ENCODE measurements around the gene CADPS.
"Not testable (repeated sequence)": the region's sequence is repeated elsewhere in the genome, so short reads cannot be mapped to it uniquely, and the experiment has no call there.

The CADPS gene

DNA sequence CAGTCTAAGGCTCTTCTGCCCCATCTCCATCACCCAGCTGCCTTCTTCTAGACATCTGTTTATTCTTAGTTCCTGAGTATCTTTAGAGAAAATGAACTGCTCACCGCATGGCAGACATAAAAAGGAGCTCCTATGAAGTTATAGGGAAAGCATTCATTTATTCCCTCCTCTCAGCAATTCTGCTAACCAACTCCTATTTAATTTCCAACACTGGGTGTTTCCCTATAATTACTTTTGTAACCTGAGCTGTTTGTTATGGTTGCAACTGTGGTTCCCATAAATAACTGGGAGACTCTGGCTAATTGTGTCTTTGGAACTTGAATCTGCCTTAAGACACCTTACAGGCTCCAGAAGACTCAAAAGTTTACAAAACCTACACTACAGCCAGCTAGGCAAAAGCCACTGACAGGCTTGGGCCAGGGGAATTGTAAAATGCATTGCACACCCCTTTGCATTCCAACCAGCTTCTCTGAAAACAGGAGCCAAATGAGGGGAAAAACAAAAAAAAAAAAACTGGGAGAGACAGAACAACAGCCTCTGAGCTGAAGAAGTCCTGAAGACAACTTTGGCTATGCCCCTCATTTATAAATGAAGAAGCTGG, 270.4 kb downstream of the CADPS start:
- DNase-seq (ENCODE audit: extremely low read depth in 1 of 2, low read depth in 1 of 2), result no peak

DNA sequence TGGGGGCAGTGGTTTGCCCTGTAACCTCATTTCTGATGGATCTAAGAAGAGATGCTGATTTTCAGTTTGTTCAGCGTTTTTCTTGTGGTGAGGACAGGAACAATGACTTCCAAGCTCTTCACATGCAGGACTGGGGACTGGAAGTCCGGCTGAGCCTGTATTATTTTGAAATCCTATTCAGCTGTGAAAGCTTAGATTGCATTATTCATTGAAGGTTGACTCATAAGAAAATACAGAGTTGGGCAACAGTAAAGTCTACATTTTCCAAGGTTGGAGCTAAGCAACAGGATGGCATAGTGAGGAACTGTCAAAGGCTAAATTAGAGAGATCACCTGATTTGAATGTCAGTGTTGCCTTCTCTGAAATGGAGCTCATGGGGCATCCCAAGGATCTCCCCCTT, 270.9 kb downstream of the CADPS start:
- no peak for DNase-seq (ENCODE audit: extremely low read depth in 1 of 2, low read depth in 1 of 2)

- no peak for DNase-seq (ENCODE audit: extremely low read depth in 1 of 2, low read depth in 1 of 2)
Observed at GRCh38 chr3:62602987-62603386, 272.2 kb downstream of the CADPS start.

DNA sequence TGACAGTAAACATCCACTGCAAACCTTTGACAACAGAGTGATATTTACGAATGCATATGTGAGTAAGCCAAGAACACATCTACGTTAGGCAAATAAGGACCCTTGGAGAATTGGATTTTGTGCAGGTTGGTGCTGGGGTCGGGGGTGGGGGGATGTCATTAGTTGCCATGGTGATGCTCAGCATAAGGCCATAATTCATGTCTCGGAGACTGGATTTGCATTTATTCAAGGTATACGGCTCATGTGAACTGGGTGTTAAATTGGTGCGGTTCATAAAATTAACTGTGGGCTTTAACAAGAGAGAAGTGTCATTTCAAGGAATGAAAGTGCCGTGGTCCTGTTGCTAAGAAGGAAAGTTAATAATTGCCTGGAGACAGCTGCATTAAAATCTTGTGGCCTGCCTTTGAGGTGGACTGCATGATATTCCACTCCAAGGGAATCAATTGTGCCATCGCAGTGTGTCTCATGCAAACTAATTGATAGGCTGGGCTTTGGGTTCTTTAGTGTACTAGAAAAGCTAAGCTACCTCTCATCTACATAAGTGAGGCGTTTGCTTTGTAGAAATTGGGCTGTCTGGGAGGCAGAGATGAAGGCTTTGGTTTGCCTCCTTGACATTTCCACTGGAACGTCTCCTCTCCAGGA, 273.0 kb downstream of the CADPS start:
- no peak for DNase-seq (ENCODE audit: extremely low read depth in 1 of 2, low read depth in 1 of 2)

GRCh38 chr3:62601238-62602070, 273.8 kb downstream of the CADPS start:
- no peak for DNase-seq (ENCODE audit: extremely low read depth in 1 of 2, low read depth in 1 of 2)

DNA sequence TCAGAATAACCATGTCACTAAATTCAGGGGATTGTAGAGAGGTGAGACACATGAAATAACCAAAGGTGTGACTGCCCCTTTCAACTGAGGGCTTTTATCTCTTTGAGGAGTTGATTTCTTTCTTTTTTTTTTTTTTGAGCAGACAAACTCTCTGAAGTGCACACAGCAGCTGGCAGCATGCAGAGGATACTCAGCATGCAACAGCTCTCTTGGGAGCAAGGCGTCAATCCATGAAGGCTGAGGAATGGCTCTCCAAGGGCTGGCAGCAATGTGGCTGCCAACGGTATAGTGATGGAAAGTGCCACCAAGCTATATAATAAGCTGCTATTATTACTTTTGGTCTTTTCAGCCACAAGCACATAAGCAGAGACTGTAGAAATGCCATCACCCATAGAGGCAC, 275.2 kb downstream of the CADPS start:
- no peak for DNase-seq (ENCODE audit: extremely low read depth in 1 of 2, low read depth in 1 of 2)

- no peak for DNase-seq (ENCODE audit: extremely low read depth in 1 of 2, low read depth in 1 of 2)
Observed at GRCh38 chr3:62597491-62597890, 277.7 kb downstream of the CADPS start.

DNA sequence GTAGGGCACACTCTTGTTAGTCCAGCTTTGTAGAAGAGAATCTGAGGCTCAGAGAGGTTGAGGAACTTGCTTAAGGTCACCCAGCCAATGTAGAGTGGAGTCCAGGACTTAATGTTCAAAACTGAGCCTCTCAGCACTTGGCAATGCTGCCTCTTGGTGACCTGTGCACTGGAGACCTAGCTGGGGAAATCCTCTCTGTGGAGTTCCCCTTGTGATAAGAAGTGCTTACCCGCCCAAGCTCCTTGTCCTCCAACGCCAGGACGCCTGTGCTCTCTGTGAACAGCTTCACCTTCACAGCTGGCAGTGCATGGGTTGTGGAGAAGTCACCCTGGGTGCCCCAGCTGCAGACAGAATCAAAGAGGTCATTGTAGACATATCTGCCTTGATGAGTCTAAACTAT, 282.8 kb downstream of the CADPS start:
- no peak for DNase-seq (ENCODE audit: extremely low read depth in 1 of 2, low read depth in 1 of 2)

DNA sequence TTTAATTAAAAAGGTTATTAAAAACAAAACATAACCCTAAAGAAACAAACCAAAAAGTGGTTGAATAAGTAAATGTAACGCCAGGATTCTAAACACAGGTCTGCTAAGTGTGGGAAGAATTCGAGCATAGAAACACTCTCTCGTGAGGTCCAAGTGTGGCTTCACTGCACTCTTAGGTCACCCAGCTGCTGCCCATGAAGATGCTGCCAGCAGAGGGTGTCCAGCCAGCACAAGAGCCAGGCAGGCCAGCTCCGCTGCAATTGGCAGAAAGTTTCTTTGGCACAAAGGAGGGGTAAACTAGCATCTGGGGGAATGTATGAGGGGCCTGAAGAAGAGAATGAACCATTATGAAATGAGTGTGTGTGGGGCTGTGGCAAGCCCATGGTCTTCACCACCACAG, 286.1 kb downstream of the CADPS start:
- DNase-seq (ENCODE audit: extremely low read depth in 1 of 2, low read depth in 1 of 2), result no peak

- no peak for DNase-seq (ENCODE audit: extremely low read depth in 1 of 2, low read depth in 1 of 2)
Observed at GRCh38 chr3:62587579-62588031, 287.6 kb downstream of the CADPS start.

DNA sequence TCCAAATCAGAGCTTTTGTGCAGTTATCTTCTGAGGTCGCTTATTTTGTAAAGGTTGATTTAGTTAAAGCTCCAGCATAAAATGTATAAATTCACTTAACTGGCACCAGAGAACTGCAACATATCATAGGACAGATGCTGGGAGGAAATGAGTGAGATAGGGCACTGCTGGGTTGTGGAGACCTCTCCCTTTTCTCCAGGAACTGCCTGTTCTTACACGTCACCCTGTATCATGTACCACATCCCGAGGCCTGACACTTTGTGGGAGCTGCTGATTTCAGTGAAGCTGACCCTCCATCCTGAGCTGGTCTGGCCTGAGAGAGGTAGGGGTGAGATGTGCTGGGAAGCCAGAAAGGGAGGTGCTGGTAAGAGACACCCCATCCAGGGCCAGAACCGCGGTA, 288.0 kb downstream of the CADPS start:
- no peak for DNase-seq (ENCODE audit: extremely low read depth in 1 of 2, low read depth in 1 of 2)

- no peak for DNase-seq (ENCODE audit: extremely low read depth in 1 of 2, low read depth in 1 of 2)
Observed at GRCh38 chr3:62586356-62586755, 288.9 kb downstream of the CADPS start.

- DNase-seq (ENCODE audit: extremely low read depth in 1 of 2, low read depth in 1 of 2), result no peak
Observed at GRCh38 chr3:62585861-62586260, 289.4 kb downstream of the CADPS start.

GRCh38 chr3:62584636-62585035, 290.6 kb downstream of the CADPS start:
- no peak for DNase-seq (ENCODE audit: extremely low read depth in 1 of 2, low read depth in 1 of 2)

GRCh38 chr3:62582495-62583172, 292.6 kb downstream of the CADPS start:
- DNase-seq (ENCODE audit: extremely low read depth in 1 of 2, low read depth in 1 of 2), result no peak

DNA sequence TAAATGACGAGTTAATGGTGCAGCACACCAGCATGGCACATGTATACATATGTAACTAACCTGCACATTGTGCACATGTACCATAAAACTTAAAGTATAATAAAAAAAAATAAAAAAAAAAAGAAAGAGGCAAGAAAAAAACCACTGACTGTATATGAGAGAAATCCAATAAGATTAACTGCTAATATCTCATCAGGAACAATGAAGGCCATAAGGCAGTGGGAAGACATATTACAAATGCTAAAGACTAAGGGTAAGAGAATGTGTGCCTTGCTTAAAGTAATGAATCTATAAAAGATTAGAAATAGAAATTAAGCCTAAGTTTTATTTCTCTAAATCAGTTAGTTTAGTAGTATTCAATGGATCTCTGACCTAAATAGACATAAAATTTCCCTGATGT, 294.7 kb downstream of the CADPS start:
- DNase-seq (ENCODE audit: extremely low read depth in 1 of 2, low read depth in 1 of 2), result not testable (repeated sequence)

- no peak for DNase-seq (ENCODE audit: extremely low read depth in 1 of 2, low read depth in 1 of 2)
Observed at GRCh38 chr3:62577153-62577552, 298.1 kb downstream of the CADPS start.

- no peak for DNase-seq (ENCODE audit: extremely low read depth in 1 of 2, low read depth in 1 of 2)
Observed at GRCh38 chr3:62574266-62574898, 300.8 kb downstream of the CADPS start.

DNA sequence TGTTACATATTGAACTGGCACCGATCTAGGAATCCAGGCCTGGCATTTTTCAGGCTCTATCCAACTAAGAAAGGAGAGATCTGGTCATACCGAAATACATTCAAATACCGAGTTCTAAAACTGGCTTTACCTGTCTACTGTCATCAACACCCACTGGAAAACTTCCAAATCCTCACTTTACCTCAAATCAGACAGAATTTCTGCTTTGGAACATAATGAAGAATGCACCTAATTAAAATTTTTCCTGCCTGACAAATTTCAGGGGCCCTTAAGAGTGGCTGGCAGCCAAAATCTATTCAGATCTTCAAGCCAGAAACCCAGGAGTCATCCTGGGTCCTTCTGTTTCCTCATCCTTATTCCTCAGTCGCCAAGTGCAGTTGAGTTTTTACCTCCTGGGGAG, 303.3 kb downstream of the CADPS start:
- DNase-seq (ENCODE audit: extremely low read depth in 1 of 2, low read depth in 1 of 2), result no peak

DNA sequence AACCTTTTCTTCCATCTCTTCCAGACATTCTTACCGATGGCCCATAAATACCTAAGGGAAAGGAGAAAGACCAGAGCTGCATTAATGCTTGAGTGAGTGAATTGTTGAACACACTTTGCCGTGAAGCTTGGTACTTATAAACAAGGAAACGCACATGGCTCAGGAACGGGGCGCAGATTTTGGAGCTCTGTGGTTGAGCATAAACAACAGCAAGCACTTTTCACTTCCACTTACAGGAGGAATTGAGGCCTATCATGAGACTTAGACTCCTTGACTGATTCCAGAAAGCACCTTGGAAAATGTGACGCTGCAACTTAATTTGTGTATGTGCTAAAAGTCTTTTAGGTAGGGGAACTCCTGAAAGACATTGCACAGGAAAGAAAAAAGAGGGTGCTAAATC, 304.3 kb downstream of the CADPS start:
- DNase-seq (ENCODE audit: extremely low read depth in 1 of 2, low read depth in 1 of 2), result no peak

GRCh38 chr3:62569609-62570008, 305.6 kb downstream of the CADPS start:
- no peak for DNase-seq (ENCODE audit: extremely low read depth in 1 of 2, low read depth in 1 of 2)
